ENCODE results near the gene PNMA6F.
"Not testable (repeated sequence)": the region's sequence is repeated elsewhere in the genome, so short reads cannot be mapped to it uniquely, and the experiment has no call there.

GRCh38 chrX:153285678-153286077 lies 35.9 kb downstream of the PNMA6F start:
- TF ChIP-seq CTCF (IDR thresholded peaks at IDR 0.05; ENCODE audit: insufficient read depth, low read depth, low read length); EZH2 (IDR thresholded peaks at IDR 0.05; ENCODE audit: insufficient read depth, low read length): not testable (repeated sequence)

Measured in astrocyte (in vitro differentiated cells and primary cell).